Measurements from ENCODE around the gene HDAC8. TPM values are rescaled to one million over a fixed set of nuclear protein-coding genes. Genes with fewer than 3 reads are reported as not detected.

HDAC8 gene
- total and polyA plus RNA-seq, 9 of the 15 experiments (the other 6 are each of a cell fraction or from before 2014, with no cell fraction given): 18.9 to 53.8 (median 28.7) TPM

GRCh38 chrX:72470532-72471223 lies 102.0 kb downstream of the HDAC8 start (continued):
- TF ChIP-seq SUPT5H (IDR thresholded peaks at IDR 0.05) (no peak), SP2 (IDR thresholded peaks at IDR 0.05; ENCODE audit: extremely low read depth, low read depth, low read length, poor library complexity, severe bottlenecking) (no peak), ZNF134 (CRISPR knock-in tag; conservative IDR thresholded peaks at IDR 0.05) (no peak), ZNF830 (CRISPR knock-in tag; IDR thresholded peaks at IDR 0.05) (no peak), ETV6 (IDR thresholded peaks at IDR 0.05; ENCODE audit: borderline replicate concordance in 1 of 2, low read depth in 2 of 2, low read length in 1 of 2) (no peak), ETV6 (CRISPR knock-in tag; IDR thresholded peaks at IDR 0.05; ENCODE audit: borderline replicate concordance) (no peak), AFF1 (IDR thresholded peaks at IDR 0.05; ENCODE audit: low read depth in 1 of 2, partially characterized antibody in 2 of 2) (no peak), FOXM1 (IDR thresholded peaks at IDR 0.05; ENCODE audit: low read depth) (peak; percentile 26; the same call in 1 of the 2 replicates), FOXM1 (CRISPR knock-in tag; IDR thresholded peaks at IDR 0.05; ENCODE audit: low read depth) (no peak), FOS (IDR thresholded peaks at IDR 0.05; ENCODE audit: extremely low read depth, insufficient read length) (no peak), ZNF280B (CRISPR knock-in tag; IDR thresholded peaks at IDR 0.05) (no peak), RCOR1 (IDR thresholded peaks at IDR 0.05; ENCODE audit: borderline replicate concordance in 1 of 2, low read depth in 2 of 2, low read length in 2 of 2) (no peak), CTCF (IDR thresholded peaks at IDR 0.05 in 2 of 3, conservative IDR thresholded peaks at IDR 0.05 in 1 of 3; ENCODE audit: insufficient read depth in 2 of 3, low read depth in 1 of 3, low read length in 3 of 3) (no peak), DPF2 (IDR thresholded peaks at IDR 0.05) (peak; percentile 65), GABPB1 (CRISPR knock-in tag; IDR thresholded peaks at IDR 0.05) (no peak), ZNF197 (CRISPR knock-in tag; IDR thresholded peaks at IDR 0.05; ENCODE audit: low read depth) (no peak), MCM3 (IDR thresholded peaks at IDR 0.05) (no peak)
